ENCODE data around the gene NPBWR2.

NPBWR2 gene

GRCh38 chr20:64055396-64055892, 51.9 kb downstream of the NPBWR2 start:
- no peak for DNase-seq

GRCh38 chr20:64053841-64054661, 53.3 kb downstream of the NPBWR2 start:
- DNase-seq, result no peak
